GM03348 (cell line): Measurements from ENCODE around the gene HBA2.
"Not testable (repeated sequence)": the region's sequence is repeated elsewhere in the genome, so short reads cannot be mapped to it uniquely, and the experiment has no call there.

ENCODE experiments used
- DNase-seq: peaks from one replicate; pipeline ENCODE4 v3.0.0; 2012; ENCODE audit warnings: low spot score

The HBA2 gene

GRCh38 chr16:172374-172941 lies at the start of gene HBA2:
Gene HBA2 (plus strand): TSS chr16:172876. CDS start chr16:172913, 37 bp downstream.
- DNase-seq, result not testable (repeated sequence)

- not testable (repeated sequence) for DNase-seq
Observed at GRCh38 chr16:123558-124350, 48.9 kb upstream of the HBA2 start.

GRCh38 chr16:125011-125410 lies 47.7 kb upstream of the HBA2 start:
- no peak for DNase-seq

GRCh38 chr16:129075-129474 lies 43.6 kb upstream of the HBA2 start:
- no peak for DNase-seq

GRCh38 chr16:130533-131173 lies 42.0 kb upstream of the HBA2 start:
- DNase-seq, result no peak

DNA sequence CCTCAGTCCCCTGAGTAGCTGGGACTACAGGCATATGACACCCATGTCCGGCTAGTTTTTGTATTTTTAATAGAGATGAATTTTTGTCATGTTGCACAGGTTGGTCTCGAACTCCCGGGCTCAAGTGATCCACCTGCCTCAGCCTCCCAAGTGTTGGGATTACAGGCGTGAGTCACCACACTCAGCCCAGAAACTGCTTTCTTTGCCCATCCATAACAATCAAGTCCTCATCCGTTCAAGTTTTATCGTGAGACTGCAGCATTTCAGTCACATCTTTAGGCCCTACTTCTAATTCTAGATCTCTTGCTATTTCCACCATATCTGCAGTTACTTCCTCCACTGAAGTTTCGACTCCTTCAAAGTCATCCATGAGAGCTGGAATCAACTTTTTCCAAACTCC lies 40.6 kb upstream of the HBA2 start:
- no peak for DNase-seq

- DNase-seq, result no peak
Observed at GRCh38 chr16:133716-134115, 39.0 kb upstream of the HBA2 start.

GRCh38 chr16:138049-138417 lies 34.6 kb upstream of the HBA2 start:
- DNase-seq, result peak; percentile 53

DNA sequence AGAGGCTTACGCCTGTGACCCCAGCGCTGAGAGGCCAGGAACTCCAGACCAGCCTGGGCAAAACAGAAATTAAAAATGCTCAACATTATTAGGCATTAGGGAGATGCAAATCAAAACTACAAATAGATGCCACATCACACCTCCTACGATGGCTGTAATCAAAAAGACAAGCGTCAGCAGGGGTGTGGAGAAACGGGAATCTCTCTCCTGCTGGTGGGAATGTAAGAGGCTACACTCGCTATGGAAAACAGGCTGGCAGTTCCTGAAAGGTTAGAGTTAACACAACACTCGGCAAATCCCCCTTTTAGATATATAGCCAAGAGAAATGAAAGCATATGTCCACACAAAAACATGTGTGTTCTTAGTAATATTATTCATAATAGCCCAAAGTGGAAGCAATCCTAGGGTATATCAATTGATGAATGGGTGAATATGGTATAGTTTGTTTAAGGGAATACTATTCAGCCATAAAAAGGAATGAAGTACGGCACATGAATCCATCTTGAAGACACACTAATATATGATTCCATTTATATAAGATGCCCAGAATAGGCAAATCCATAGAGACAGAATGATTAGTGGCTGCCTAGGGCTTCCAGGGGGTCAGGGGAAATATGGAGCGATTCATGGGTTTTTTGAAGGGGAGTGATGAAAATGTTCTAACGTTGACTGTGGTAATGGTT lies 32.4 kb upstream of the HBA2 start:
- DNase-seq, result no peak

- no peak for DNase-seq
Observed at GRCh38 chr16:142405-142967, 30.2 kb upstream of the HBA2 start.

DNA sequence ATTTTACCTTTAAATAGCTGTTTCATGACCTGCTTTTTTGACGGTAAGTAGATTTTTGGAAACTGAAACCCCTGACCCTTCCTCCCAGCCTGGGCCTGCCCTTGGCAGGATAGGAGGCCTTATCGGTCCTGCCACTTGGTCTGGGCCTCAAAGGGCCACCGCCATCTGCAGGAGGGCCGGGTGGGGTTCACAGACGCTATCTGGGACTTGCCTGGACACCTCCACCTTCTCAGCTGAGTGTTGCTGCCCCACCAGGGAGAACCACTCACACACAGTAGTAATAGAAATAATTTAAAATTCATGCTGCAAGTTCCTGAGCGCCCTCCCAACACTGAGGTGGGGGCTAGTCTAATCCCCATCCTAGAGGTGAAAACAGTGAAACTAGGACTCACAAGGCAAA lies 29.6 kb upstream of the HBA2 start:
- no peak for DNase-seq

DNA sequence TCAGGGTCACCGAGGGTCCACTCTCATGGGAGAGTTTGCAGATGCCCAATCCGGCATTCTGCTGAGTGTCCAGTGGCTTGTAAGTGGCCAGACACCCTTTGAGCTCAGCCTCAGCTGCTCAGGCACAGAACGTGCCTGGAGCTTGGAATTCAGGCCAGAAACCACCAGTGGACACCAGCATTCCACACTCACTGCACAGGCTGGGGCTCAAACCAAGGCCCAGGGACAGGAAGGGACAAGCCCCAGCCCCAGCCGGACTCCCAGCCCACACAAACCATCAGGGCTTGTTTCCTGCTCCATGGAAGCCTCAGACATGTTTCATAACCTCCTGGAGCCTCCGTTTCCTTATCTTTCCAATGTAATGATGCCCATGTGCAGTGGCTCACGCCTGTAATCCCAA lies 29.2 kb upstream of the HBA2 start:
- DNase-seq, result peak; percentile 36

DNA sequence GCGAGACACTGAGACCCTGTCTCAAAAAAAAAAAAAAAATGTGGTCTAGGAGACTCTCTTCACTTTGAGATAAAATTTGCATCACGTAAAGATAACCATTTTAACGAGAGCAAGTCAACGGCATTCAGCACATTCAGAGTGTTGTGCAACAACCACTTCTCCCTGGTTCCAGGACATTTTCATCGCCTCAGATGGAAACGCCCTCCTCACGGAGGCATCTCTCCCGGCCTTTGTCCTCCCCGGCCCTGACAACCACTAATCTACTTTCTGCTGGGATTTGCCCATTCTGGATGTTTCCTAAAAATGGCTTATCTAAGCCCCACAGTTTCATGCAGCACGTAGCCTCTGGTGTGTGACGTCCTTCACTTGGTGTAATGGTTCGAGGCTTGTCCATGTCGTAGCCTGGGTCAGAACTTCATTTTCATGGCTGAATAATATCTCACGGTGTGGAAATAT lies 27.9 kb upstream of the HBA2 start:
- DNase-seq, result no peak

DNA sequence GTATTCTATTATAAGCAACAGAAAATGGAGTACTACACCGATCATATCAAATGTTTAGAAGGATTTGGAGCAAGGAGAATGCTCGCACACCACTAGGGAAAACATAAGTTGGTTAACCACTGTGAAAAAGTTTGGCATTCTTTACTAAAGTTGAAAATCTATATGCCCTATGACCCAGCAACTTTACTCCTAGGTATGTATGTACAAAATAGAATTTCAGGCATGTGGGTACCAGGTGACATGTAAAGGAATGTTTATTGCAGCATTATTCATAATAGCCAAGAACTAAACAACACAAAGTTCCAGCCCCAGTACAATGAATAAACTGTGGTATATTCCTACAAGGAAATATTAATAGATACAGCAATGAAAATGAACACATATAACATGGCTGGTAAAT lies 26.0 kb upstream of the HBA2 start:
- DNase-seq, result no peak

- peak; percentile 31 for DNase-seq
Observed at GRCh38 chr16:149024-149660, 23.5 kb upstream of the HBA2 start.

DNA sequence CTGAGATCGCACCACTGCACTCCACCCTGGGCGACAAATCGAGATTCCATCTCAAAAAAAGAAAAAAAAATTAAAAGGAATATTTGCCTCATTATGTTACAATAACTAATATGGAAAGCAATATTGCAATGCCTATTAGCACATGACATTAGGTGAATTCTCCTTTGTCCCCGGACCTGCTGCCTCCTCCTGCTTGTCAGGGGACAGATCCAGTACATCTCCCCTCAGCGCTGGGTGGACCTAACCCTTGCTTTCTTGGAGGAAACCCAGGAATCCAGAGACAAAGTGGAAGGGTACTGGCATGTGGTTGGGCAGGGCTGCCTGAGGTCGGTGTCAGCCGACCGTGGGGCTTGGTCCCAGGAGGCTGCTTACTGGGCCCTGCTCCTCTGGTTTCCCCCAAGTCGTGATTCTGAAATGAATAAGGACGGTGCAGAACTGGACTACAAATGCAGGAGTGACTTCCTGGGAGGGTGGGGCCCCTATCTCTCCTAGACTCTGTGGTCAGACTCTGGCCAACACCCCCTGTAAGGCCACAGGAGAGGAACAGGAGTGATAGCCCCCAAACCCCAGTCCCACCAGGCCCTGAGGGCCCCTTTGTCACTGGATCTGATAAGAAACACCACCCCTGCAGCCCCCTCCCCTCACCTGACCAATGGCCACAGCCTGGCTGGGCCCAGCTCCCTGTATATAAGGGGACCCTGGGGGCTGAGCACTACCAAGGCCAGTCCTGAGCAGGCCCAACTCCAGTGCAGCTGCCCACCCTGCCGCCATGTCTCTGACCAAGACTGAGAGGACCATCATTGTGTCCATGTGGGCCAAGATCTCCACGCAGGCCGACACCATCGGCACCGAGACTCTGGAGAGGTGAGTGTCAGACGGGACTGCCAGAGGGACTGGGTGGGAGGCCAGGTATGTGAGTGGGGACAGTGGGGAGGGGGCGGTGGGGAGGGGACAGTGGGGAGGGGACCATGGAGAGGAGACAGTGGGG lies 20.2 kb upstream of the HBA2 start, which contains the start of gene HBZ:
Gene HBZ, plus strand, starts transcription at position 504 of the 988 bp plus-strand sequence. Its CDS starts 266 bp downstream, at position 770.
- no peak for DNase-seq

DNA sequence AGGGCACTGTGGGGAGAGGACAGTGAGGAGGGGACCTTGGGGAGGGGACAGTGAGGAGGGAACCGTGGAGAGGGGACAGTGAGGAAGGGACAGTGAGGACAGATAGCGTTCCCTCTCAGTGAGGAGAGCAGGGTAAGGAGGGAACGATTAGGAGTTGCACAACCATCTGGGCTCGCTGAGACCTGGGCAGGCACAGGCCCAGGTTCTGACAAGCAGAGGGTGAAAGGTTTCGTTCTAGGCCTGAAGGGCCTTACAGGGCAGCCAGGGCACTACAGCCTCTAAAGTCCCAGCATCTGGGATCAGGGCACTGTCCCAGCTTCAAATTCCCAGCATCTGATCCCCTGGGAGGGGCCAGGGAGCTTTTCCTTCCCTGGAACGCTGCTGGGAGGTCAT lies 19.6 kb upstream of the HBA2 start:
- not testable (repeated sequence) for DNase-seq

DNA sequence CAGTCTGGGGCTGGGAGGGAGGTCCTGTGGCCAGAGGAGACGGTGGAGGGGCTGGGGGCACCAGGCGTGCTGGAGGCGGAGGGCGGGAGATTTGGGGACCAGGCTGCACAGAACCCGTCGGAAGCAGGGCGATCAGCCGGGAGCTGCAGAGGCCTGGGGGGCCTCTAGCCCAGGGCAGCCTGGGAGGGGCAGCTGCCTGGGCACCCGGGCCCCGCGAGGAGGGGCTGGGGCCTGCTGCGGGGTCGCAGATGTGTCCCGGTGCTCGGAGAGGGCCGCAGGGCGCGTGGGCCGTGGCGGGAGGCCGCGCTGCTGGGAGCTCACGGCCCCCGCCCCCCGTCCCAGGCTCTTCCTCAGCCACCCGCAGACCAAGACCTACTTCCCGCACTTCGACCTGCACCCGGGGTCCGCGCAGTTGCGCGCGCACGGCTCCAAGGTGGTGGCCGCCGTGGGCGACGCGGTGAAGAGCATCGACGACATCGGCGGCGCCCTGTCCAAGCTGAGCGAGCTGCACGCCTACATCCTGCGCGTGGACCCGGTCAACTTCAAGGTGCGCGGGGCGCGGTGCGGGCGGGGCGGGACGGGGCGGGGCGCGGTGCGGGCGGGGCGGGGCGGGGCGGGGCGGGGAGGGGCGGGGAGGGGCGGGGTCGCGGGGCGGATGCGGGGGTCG lies 19.0 kb upstream of the HBA2 start:
- DNase-seq, result not testable (repeated sequence)

GRCh38 chr16:154217-155030 lies 18.3 kb upstream of the HBA2 start:
- peak; percentile 41 for DNase-seq
